ENCODE data around the gene PDE1A. TPM values are rescaled to one million over a fixed set of nuclear protein-coding genes. Genes with fewer than 3 reads are reported as not detected.

PDE1A gene
- total RNA-seq, 1 donor from 2014 or later: 6.3 TPM

GRCh38 chr2:182324665-182325064 is 102.2 kb downstream of the PDE1A start:
- H3K4me1 ChIP-seq: no peaks in the 10 kb centered on the region
- H3K27ac ChIP-seq: no peak overlapping the region
- TF ChIP-seq, protein P1, sequence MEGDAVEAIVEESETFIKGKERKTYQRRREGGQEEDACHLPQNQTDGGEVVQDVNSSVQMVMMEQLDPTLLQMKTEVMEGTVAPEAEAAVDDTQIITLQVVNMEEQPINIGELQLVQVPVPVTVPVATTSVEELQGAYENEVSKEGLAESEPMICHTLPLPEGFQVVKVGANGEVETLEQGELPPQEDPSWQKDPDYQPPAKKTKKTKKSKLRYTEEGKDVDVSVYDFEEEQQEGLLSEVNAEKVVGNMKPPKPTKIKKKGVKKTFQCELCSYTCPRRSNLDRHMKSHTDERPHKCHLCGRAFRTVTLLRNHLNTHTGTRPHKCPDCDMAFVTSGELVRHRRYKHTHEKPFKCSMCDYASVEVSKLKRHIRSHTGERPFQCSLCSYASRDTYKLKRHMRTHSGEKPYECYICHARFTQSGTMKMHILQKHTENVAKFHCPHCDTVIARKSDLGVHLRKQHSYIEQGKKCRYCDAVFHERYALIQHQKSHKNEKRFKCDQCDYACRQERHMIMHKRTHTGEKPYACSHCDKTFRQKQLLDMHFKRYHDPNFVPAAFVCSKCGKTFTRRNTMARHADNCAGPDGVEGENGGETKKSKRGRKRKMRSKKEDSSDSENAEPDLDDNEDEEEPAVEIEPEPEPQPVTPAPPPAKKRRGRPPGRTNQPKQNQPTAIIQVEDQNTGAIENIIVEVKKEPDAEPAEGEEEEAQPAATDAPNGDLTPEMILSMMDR (IDR thresholded peaks at IDR 0.05): no peak
- intact Hi-C loops (cut with DNase I): no loop called here
- no peak for ATAC-seq
- H3K27me3 ChIP-seq: no peaks in the 10 kb centered on the region
- no peak for DNase-seq
- no peaks in the 10 kb centered on the region for H3K36me3 ChIP-seq
- no peaks in the 10 kb centered on the region for H3K9me3 ChIP-seq
- H3K4me3 ChIP-seq: no peak overlapping the region

DNA sequence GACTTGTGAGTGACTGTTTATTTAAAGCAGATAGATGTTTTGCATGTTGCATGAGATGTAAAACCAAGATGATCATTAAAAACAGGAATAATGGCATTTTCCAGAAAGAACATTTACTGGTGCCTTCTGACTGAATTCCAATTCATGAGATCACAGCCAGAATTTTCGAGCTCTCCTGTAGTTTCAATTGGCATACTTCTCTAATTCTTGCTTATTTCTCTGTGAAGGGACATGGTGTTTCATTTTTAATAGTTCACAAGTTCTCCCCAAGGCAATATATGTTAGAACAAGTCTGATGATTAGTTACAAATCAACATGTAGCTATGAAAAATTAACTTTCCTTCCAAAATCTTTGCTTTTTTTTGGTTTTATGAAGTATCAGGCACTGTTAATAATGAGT is 105.7 kb downstream of the PDE1A start:
- intact Hi-C loops (cut with DNase I): no loop called here
- H3K27me3 ChIP-seq: no peaks in the 10 kb centered on the region
- ATAC-seq (no peak), DNase-seq (no peak)
- TF ChIP-seq, protein P1 (IDR thresholded peaks at IDR 0.05): no peak
- no peak overlapping the region for H3K4me3 ChIP-seq
- no peak overlapping the region for H3K27ac ChIP-seq
- H3K36me3 ChIP-seq: no peaks in the 10 kb centered on the region
- H3K4me1 ChIP-seq: no peaks in the 10 kb centered on the region
- H3K9me3 ChIP-seq: no peaks in the 10 kb centered on the region

DNA sequence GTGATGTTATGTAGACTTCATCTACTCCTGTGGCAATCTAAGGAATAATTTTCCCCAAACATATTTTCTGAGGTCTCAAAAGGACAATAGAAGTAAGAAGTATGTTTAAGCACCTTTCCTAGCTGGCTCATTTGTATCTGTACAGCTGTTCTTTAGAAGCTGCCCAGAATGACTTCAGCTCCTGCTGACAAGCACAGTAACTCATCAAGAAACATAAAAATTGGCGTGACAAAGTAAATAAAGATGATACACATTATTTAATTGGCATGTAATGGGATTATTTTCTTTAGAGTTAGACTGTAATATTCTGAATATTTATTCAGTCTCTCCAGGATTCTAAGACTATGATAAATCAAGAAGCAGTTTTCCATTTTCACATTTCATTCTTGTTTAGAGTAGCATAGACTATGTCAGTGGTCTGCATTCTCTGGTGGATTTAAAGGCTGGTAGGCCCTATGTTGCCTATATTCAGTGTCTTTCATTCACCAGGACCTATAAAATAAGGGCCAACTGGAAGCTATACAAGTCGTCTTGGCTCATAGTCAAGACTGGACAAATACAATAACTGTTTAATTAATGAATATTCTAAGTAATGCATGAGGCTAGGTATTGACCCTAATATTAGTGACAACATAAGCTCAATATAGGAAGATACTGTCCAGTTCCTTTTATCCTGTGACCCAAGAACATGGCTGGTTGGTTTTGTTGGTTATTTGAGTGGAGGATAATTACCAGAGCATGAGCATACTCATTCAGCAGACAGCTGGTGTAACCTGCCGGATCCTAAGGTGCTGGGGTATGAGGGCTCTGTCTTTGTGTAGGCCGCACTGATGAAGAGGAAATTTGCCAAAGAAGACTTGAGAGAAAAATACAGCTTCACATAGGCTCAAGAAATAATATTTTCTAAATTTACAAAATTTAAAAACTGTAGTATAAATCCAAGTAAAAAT is 107.0 kb downstream of the PDE1A start:
- intact Hi-C loops (cut with DNase I): no loop called here
- Histone ChIP-seq H3K27me3 (no peaks in the 10 kb centered on the region), H3K9me3 (no peaks in the 10 kb centered on the region), H3K36me3 (no peaks in the 10 kb centered on the region), H3K4me1 (no peaks in the 10 kb centered on the region), H3K4me3 (no peak overlapping the region), H3K27ac (no peak overlapping the region)
- TF ChIP-seq, protein P1 (IDR thresholded peaks at IDR 0.05): no peak
- ATAC-seq (no peak), DNase-seq (no peak)

- intact Hi-C loops (cut with DNase I): no loop called here
- DNase-seq: no peak
- TF ChIP-seq, protein P1 (IDR thresholded peaks at IDR 0.05): no peak
- Histone ChIP-seq H3K36me3 (no peaks in the 10 kb centered on the region), H3K27ac (no peak overlapping the region), H3K9me3 (no peaks in the 10 kb centered on the region), H3K4me1 (no peaks in the 10 kb centered on the region), H3K4me3 (no peak overlapping the region), H3K27me3 (no peaks in the 10 kb centered on the region)
- no peak for ATAC-seq
These were observed 108.2 kb downstream of the PDE1A start for GRCh38 chr2:182318466-182319220.

DNA sequence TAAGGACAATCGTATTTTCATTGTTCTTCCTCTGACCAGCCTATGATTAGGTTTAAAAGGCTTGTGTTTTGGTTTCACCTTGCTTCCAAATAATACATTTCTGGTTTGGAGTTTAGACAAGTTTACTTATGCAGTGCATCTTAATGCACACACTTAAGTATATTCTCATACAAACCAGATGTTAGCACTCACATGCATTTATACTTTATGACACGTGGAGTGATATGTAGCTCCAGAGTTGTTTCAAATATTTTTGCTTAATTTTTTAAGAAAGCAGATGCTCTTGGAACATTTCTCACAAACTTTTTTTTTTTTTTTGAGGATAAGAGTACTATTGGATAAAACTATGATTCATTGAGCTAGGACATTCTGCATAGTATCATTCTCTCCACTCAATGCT is 109.9 kb downstream of the PDE1A start:
- intact Hi-C loops (cut with DNase I): no loop called here
- Histone ChIP-seq H3K4me3 (no peak overlapping the region), H3K27ac (no peak overlapping the region), H3K36me3 (no peaks in the 10 kb centered on the region), H3K4me1 (no peaks in the 10 kb centered on the region), H3K9me3 (no peaks in the 10 kb centered on the region), H3K27me3 (no peaks in the 10 kb centered on the region)
- ATAC-seq (no peak), DNase-seq (no peak)
- TF ChIP-seq, protein P1 (IDR thresholded peaks at IDR 0.05): no peak

All from upper lobe of right lung (tissue), 1 donor.